ENCODE data around the gene ITGB6.

Gene ITGB6

DNA sequence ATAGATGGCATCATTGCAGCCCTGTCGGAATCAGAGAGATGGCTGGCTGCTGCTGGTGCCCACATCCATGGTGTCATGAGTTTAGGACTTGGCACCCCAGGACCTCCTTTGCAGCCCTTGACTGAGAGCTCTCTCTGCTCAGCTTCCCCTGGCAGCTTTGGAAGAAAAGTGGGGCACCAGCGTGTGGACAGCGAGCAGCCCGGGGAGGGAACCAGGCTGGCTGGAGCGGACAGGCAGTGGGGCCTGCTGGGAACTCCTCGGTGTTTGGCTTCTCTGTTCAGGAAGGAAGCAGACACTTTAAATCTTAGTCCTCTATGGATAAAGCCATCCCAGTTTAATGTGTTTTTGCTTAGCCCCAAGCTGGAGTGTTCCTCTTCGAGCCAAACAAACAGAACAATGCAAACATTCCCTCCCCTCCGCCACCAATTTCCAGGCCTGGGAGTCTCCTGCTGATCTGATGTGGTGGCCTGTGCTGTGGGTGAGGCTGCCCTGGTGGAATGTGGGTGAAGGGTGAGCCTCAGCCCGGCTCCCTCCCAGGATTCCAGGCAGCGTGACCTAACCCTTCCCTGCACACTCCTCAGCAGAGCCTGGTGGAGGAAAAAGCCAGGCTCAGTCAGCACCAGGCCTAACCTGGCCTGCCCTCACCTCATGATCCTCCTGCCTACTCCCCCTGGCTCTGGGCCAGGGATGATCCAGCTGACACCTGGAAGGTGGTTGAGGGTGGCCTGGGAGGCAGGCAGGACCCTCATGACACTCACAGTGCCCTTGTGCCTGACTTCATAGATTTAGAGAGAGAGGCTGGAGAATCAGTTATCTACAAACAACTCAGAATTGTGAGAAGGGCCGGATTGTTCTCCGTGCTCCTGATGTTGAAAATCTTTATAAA is 21.6 kb upstream of the ITGB6 start:
- DNase-seq: no peak

GRCh38 chr2:160220545-160221009 is 20.5 kb upstream of the ITGB6 start:
- DNase-seq: no peak

DNA sequence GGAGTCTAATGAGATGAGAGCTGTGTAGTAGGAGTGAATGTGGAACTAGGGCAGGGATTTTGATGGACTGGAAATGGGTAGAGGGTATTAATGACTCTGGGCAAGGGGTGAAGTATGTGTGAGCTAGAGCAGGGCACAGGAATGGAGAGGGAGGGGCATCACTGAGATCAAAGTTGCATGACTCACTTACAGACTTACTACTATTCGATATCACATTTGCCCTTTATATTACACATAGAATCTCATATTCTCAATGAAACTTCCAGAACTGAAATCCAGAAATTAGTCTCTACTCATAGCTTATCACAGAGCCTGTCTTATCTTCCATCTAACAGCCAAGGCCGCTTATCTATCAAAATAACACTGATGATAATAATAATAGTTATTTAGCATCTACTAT is 20.0 kb upstream of the ITGB6 start:
- no peak for DNase-seq

GRCh38 chr2:160214461-160215445 is 14.7 kb upstream of the ITGB6 start:
- no peak for DNase-seq

DNA sequence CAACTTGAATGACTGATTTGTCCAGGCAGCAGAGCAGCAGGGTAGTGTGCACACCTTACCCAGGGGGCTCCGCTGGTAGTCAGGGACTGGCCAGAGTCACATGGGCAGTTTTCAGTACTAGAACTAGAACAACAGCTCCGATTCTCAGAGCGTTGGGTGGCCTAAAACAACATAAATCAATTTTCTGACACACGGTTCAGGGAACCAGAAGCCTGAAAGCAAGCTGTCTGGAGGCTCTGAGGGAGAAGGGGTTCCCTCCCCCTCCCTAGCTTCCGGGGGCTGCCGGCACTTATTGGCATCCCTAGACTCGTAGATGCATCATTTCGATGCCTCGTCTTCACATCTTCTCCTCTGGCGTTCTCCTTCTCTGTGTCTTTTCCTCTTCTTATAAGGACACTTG is 13.4 kb upstream of the ITGB6 start:
- no peak for DNase-seq

DNA sequence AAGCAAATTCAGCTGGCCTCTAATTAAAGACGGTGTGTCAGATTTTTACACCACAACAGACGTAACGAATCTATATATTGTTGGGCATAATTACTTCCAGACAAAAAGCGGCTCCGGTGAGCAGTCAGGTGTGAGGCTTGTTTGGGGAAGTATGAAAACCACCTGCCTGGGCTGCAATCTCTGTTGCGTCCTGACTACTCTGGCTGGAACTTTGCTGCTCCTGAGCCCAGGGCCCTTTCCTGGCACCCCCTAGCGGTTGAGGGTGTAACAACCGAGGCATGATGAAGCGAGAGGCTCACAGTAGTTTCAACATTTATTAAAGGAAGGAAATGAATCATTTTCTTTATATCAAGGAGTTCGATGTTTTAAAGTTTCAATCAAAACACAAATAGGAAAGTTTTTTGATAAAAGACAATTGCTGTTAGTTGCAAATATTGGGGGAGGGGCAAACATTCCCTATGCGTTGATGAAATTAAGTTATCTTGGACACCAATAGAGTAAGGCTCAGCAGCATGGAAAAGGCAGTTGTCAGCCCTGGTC is 10.6 kb upstream of the ITGB6 start:
- peak; percentile 56 for DNase-seq

- DNase-seq: no peak
Observed at GRCh38 chr2:160209516-160209856, 9.4 kb upstream of the ITGB6 start.

- no peak for DNase-seq
Observed at GRCh38 chr2:160208655-160209515, 8.8 kb upstream of the ITGB6 start.

GRCh38 chr2:160207804-160208654 is 8.0 kb upstream of the ITGB6 start:
- DNase-seq: no peak

DNA sequence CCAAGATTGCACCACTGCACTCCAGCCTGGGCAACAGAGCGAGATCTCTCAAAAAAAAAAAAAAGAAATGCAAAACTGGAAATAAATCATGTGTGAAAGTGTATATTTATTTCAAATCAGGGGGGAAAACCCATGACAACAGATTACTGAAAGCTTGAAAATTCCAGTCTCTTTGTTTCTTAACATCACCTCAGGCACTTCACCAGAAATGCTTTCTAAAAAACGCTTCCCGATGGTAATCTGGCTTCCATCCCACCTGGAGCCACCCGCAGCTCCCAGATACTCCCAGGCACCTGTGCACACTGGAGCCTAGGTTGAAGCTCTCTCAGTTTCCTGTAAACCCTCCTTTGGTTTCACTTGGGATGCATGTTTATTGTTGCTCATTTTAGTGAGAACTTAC is 7.2 kb upstream of the ITGB6 start:
- no peak for DNase-seq

- no peak for DNase-seq
Observed at GRCh38 chr2:160206436-160206835, 6.4 kb upstream of the ITGB6 start.

DNA sequence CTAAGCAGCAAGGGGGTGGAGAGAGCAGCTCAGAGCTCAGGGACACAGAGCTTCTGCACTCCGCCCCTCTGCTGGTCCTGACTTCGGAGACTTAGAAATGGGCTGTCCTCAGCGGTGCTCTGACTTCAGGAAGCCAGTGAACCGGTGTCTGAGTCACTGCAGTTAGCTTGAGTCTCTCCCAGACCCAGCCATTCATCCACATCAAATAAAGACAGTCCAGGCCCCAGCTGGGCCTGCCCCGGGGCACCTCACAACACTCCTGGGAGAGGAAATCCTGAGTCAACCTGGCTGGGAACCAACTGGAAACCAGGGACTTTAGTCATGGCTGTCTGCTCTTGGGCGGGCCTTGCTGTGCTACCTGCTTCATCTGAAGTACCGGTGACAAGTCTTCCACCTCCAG is 5.4 kb upstream of the ITGB6 start:
- DNase-seq: no peak

DNA sequence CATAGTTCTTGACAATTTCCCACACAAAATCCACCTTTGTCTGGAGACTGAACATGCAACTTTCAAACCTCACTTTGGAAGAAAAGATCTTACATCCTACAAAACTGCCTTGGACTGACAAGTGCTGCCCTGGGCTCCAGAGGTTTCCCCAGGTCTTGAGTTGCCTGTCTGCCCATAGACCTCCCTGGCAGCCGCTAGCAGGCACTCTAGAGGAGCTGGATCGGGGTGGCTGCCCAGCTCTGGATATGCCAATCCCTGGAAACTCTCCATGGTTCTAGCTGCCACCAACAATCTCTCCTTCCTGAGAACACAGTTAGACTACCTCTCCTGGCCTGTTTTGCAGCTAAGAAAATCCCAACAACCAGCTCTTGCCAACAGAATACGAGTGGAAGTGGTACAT is 3.4 kb upstream of the ITGB6 start:
- no peak for DNase-seq

DNA sequence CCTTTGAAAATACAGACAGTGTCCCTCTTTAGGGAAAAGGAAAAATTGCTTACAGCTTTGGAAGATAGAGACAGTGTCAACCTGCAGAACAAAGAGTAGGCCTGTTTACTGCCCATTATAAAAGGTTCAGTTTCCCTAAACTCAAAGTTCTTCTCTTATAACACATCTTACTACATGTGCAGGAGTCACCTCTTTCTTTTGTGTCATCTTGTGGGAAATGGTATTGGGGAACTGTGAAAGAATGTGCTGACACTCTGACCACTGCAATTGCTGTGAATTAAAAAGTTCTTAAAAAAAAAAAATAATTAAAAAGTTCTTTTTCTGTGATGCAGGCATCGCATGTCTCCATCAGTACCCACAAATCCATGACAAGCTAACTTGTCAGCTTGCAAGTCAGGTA is 2.9 kb upstream of the ITGB6 start:
- no peak for DNase-seq

- DNase-seq: no peak
Observed at GRCh38 chr2:160201849-160202539, 1.9 kb upstream of the ITGB6 start.

- no peak for DNase-seq
Observed at GRCh38 chr2:160200921-160201320, 849 bp upstream of the ITGB6 start.

GRCh38 chr2:160199053-160199452 is 1.0 kb downstream of the ITGB6 start:
- DNase-seq: no peak

DNA sequence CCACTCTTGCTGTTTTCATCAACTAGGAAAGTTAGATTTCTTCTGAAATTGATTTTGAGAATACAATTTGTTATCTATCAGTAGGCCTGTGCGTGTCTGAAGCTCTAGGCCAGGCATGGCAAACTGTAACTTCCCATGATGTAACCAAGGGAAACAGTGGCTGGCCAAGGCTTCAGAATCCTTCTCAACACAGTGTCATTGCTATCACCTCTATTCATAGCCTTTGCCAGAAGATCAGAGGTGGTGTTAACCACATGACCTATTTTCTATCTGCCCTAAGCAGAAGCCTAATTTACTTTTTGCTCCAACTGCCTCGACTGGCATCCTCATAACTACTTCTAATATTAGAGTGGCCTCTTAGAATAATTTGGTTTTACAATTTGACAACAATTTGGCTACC is 2.5 kb downstream of the ITGB6 start:
- DNase-seq: no peak

DNA sequence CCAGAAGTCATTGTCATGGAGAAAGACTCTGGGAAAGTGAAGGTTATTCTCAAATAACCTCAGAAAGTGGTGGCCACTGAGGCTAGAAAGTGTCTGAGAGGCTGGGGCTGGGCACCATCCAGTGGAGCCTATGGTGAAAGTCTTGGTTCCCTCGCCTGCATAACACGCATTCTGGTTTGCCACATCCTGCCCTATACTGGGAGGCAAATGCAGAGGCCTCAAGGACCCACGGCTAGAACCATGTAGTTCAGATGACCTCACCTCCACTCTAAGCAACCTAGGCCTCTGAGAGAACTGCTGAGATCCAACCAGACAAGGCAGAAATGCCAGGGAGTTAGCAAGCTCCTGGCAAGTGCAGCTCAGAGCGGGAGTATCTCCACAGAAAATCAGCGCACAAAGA is 5.1 kb downstream of the ITGB6 start:
- DNase-seq: no peak

DNA sequence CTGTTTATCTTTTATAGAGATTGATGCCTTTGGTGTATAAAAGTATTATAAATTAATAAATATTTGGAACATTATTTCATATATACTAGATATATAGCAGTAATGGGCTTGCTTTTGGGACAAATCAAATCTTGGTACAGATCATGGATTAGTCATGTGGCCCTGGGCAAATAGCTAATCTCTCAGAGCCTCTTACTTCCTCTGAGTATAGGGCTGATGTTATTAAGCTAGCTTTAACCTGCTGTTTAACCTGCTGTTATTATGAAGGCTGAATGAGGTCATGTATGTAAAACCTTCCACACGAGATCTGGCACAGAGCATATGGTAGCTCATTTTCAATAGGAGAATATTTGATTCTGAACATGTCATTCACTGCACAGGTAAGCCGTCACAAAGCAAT is 5.7 kb downstream of the ITGB6 start:
- DNase-seq: no peak

All from NCI-H1436 (cell line).